GM18951 (cell line): Measurements from ENCODE around the gene SEZ6.

Experiments
- POLR2A ChIP-seq: IDR thresholded peaks from 4 replicates; pipeline ENCODE4 v1.6.1; 2011; ENCODE audit warnings: mild to moderate bottlenecking; ENCODE audit not compliant: insufficient read length, insufficient read depth; ENCODE audit errors: extremely low read depth
- in situ Hi-C: fragments of 300-500 bp; cut with MboI; formaldehyde crosslinking; loops from one replicate; pipeline ENCODE4 v1.12.0; 2022; ENCODE audit warnings: low sequenced_read_pairs, mixed read lengths, inconsistent platforms; ENCODE audit not compliant: unreplicated experiment

The SEZ6 gene

DNA sequence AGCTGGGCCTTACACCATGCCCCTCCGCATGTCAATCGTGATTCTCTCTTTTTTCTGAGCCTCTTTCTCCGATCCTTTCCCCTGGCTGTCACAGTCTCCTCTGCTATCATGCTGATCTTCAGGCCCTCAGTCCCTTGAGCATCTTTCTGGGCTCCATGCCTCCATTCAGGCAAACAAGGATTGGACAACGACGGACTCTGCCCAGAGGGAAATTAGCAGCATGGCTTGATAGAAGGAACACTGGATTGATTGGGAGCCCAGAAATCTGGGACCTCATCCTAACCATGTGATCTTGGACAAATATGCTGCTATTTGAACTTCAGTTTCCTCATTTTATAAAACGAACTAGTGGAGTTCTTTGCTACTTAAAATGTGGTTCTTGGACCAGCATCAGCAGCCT lies 35.0 kb downstream of the SEZ6 start:
- TF ChIP-seq POLR2A = no peak
- in situ Hi-C loops = loop anchor here (10.0 kb wide), 1 partner anchor 134 kb away; no protein-coding TSS in a partner anchor

DNA sequence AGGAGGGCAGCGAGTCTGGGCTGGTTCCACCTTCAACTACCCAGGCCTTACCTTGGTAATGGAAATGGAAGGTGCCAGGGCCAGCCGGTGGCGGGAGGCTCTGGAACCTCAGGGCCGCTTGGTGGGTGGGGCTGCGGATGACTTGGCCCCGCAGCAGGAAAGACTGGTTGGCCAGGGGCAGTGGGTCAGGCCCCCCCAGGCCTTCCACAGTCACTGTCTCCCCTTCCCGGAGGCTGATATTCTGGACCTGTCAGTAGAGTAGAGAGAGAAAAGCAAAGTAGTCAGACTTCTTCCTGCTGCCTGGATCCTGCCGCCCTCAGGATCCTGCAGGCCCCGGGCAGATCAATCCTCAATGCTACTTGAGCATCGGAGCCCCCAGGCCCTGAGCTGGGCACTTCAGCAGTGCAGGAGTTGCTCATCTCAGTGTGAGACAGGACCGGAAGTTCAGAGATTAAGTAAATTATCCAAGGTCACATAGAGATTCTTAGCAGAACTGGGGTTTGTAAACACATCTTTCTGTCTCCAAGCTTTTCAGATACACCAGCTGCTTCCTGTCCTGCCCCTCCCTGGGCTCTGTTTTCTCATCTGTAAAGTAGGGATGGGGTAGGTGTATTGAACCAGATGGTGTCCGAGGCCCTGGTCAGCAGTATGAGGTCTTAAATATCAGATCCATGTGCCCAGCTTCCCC lies 36.0 kb downstream of the SEZ6 start:
- in situ Hi-C loops = loop anchor here (10.0 kb wide), 2 partner anchors 135 to 155 kb away; no protein-coding TSS in a partner anchor
- TF ChIP-seq POLR2A = no peak

DNA sequence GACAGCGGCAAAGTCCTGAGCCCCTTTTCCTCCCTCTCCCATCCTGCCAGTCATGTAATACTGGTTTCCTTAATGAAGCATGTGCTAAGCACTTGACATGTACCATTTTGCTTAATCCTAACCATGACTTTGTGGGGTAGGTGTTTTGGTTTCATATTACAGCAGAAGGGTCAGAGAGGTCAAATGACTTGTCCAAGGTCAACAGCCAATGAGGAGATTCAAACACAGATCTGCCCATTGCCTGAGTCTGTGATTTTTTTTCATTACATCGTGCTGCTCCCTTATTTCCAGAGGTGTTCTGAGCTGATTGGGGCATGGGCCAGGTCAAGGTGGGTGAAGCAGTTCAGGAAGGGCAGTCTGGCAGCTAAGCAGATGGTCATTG lies 36.9 kb downstream of the SEZ6 start:
- TF ChIP-seq POLR2A = no peak
- in situ Hi-C loops = loop anchor here (10.0 kb wide), 1 partner anchor 156 kb away; no protein-coding TSS in a partner anchor

DNA sequence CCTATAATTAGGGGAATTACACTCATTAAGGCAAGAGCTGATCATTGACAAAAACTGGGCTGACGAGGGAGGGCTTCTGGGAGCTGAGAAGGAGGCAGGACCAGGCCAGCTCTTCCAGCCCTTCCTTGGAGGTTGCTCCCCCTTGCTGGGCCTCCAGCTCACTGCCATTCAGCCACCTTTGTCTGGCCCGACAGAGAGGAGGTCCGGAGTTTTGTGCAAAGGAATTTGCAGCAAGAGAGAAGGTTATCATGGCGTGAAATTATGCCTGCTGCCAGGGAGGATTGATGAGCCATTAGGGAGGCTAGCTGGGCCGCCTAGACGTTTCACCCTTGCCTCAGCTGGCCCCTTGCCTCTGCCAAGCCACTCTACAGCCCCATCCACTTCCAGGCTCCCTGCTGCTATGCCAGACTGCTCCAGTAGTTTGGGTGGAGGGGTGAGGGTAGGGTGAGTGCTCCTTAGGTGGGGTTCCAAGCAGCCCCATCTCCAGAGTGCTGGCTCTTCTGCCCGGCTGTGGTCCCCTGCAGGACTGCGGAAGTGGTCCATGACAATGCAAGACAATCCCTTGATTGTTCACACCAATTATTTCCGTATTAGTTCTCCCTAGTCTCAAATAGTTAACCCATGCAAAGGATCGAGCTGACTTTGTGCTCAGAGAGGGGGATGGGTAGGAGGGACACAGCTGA lies 37.5 kb downstream of the SEZ6 start:
- TF ChIP-seq POLR2A = no peak
- in situ Hi-C loops = loop anchor here (10.0 kb wide), 1 partner anchor 156 kb away; no protein-coding TSS in a partner anchor

DNA sequence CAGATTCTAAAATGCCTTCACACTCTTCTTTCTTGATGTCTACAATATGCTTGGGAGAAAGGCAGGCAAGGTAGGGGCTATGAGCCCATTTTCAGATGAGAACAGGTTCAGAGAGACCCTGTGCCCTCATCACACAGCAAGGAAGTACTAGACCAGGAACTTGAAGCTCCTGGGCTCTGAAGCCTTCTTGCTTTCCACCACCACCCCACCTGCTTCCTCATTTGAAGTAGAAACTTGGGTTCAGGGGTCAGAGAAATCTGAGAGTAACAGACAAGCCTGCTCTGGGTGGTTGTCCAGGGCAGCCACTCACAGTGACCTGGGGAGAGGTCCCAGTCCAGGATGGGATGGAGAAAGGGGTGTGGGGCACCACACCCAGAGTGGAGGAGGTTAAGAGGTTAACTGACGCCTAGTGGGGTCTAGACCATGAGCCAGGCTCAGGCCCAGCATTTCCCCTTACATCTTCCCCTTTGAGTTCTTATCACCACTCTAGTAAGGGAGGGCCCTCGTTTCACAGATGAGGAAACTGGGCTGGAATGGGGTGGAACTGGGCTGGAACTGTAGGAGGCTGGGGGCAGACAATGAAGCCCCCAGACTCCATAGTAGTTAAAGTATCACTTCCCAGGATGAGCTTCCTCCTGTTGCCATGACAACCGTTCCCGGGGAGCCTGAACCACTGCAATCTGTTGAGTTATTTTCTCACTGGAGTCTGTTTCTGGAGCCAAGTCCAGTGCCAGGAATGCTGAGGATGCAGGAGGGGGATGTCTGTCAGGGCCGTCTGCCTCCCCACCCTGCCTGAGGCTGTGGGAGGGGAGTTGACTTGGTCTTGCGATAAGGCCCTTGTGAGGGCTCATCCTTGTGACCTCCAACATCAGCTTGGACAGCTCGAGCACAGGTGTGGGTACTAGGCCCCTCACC lies 38.4 kb downstream of the SEZ6 start:
- TF ChIP-seq POLR2A = no peak
- in situ Hi-C loops = loop anchor here (10.0 kb wide), 1 partner anchor 157 kb away; no protein-coding TSS in a partner anchor

DNA sequence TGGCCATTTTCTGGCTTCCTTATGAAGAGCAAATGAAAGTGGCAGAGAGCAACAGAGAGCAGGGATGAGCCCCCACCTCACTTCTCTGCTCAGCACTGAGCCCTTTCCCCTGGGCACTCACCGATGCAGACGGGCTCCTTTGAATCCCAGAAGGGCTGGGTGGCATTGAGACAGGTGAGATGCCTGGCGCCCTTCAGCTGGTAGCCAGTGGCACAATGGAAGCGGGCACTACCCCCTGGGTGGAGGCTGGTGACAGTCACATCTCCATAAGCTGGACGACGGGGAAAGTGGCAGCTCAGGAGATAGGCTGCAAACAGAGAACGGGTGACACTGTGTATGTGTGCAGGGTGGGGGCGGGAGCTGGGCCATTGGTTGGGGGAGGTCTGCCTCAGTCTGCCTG lies 42.0 kb downstream of the SEZ6 start:
- in situ Hi-C loops = loop anchor here (10.0 kb wide), 1 partner anchor 161 kb away; no protein-coding TSS in a partner anchor

DNA sequence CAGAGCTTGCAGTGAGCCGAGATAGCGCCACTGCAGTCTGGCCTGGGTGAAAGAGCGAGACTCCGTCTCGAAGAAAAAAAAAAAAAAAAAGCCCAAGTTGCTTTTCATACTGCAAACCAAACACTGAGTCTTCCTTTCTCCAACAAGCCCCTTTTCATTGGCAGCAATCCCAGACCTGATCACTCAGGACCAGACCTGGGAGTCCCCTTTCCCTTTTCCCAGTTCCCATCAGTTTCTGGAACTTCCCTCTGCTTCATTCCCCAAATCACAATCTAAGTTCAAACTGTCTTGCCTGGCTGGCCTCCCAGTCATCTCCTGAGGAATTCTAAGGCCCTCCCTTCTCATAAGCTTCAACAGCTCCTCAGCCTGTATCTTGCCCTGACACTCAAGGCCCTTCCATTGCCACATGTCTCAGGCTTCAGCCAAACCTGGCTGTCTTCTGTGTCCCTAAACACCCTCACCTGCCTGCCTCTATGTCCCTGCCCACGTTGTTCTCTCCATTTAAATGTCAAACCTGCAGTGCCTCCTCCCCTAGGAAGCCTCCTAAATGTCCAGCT lies 42.7 kb downstream of the SEZ6 start:
- TF ChIP-seq POLR2A = no peak
- in situ Hi-C loops = loop anchor here (10.0 kb wide), 1 partner anchor 162 kb away; no protein-coding TSS in a partner anchor

More for the DNA sequence above, 42.0 kb downstream of the SEZ6 start:
- TF ChIP-seq POLR2A = no peak

DNA sequence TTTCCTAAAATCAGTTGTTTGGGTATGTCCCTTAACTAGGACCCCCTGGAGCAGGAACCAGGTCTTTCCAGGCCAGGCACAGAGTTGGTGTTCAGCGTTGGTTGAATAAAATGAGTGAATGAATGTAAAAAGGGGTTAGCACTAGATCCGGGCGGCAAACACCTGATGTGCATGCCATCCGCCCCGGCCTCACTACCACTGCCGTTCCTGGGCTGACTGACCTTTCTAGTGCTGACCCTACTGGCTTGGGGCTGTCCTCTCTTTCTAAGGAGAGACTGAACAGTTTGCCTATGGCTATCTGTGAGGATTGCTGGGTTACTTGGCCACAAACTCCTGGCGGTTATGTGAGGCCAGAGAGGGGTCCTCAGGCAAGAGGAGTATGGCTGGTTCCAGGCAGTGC lies 44.4 kb downstream of the SEZ6 start:
- in situ Hi-C loops = loop anchor here (10.0 kb wide), 1 partner anchor 163 kb away; no protein-coding TSS in a partner anchor
- TF ChIP-seq POLR2A = no peak

DNA sequence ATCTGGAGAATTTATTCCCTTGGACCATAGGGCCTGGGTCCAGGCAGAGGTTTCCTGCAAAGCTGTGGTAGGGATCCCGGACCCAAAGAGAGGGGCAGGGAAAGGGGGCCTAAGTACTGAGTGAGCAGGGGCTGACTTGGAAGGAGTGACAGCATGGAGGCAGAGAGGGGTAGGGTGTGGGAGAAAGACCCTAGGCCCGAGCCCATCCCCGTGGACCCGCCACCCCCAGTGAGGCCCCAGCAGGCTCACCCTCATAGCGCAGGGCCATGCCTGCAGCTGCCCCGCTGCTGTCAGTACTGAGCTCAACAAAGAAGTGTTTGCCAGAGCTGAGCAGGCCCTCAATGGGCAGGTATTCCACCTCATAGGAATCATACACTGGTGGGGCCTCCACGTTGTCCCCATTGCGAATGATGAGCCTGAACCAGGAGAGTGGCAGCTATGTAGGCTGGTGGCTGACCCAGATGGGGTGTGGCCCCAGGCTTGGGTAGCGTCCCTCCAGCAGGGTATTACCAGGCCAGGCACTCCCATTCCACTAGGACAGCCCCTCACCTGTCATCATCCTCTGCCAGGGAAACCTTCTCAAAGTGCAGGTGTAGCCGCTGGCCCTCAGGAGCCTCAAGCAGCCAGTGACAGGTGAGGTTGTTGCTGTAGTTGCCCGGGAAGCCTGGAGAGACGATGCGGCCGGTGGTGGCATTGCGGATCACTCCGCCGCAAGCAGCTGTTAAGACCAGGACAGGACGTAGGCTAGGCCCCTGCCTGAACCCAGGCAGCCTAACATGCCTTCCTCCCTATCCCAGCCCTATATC lies 45.4 kb downstream of the SEZ6 start:
- in situ Hi-C loops = loop anchor here (10.0 kb wide), 1 partner anchor 164 kb away; no protein-coding TSS in a partner anchor
- TF ChIP-seq POLR2A = no peak

DNA sequence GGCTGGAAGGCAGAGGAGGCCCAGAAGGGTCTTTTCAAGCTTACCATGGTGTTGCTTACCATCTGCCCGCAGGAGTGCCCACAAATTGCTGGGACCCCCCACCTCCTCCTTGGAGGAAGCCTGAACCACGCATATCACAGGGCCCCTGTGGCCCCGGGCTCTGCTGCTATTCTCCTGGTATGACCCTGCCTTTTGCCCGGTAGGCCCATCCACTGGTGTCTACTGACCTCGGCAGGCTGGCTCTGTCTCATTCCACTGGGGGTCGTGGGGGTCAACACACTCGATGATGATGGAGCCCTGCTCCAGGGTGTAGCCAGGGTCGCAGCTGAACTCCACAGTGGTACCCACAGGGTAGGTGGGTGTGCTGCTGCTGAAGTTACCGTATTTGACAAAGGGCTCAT lies 46.4 kb downstream of the SEZ6 start:
- no peak for TF ChIP-seq POLR2A
- in situ Hi-C loops = no loop called here

DNA sequence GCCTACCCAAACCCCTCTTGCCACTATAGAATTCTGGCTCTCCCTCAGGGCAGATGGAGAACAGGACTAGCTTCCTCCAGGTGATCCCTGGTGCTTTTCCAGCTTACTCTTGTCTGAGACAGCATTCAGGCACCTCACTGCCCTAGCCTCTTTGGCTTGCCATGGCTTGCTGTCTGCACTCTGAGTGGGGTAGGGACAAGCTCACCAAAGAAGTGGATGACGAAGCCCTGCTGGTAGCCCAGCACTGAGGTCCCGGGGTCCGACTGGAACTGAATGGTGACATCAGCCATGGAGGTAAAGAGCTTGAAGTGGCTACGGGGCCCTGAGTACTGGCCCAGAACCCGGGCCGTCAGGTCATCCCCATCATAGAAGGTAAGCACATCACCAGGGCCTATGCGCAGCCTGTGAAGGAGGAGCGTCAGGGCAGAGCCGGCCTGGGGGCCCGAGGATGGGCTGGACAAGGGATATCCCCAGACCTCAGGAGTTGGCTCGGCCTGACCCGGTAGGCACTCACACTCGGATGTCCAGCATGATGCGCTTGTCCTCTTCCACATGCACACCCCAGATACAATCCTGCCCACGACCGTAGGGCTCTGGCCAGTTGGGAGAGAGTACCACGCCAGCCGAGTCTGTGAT lies 46.9 kb downstream of the SEZ6 start:
- in situ Hi-C loops = no loop called here
- TF ChIP-seq POLR2A = no peak
